ENCODE measurements around the gene PTGER1. TPM values are rescaled to one million over a fixed set of nuclear protein-coding genes. Genes with fewer than 3 reads are reported as not detected.

PTGER1 gene
- total and polyA plus RNA-seq, 2 of the 13 experiments (the other 11 are each of a cell fraction or from before 2014, with no cell fraction given) = 0.13 TPM; not detected in 1

- peak; percentile 31 for ATAC-seq
- no peak for FAIRE-seq
- POLR2A ChIA-PET = no interaction called here
- no peak for DNase-seq (ENCODE audit: low spot score)
- in situ Hi-C loops (cut with HindIII; ENCODE audit: extremely low pct_ligation_motif_present, low pct_unique_long_range_greater_than_20kb) = no loop called here
- 39% methylated on average over 5 of the region's 12 CpGs for WGBS (ENCODE audit: low lambda C conversion rate)
- H3K27ac ChIP-seq (ENCODE audit: extremely low read length, insufficient read depth, low read length) = no peak overlapping the region
- CTCF ChIA-PET (ENCODE audit: low intra/inter-chr PET ratio, low total read pairs) = interaction anchor here (0.7 kb wide), 1 partner anchor 79 kb away, joined by 3 read pairs; no protein-coding TSS in a partner anchor
- peaks cover 2 to 7% of the 10 kb centered on the region in 2 experiments; a peak in 3 of 5 replicates for H3K36me3 ChIP-seq (replicated peaks in 1 of 2; ENCODE audit: control insufficient read depth in 1 of 2, insufficient read depth in 2 of 2, low read length in 2 of 2)
- H3K4me3 ChIP-seq (replicated peaks in 1 of 3; ENCODE audit: insufficient read depth in 1 of 3, low read depth in 2 of 3, low read length in 3 of 3) = peak overlapping the region in 2 of 3 experiments; percentile 28 to 58; a peak in 3 of 6 replicates
- intact Hi-C loops (cut with micrococcal nuclease; ENCODE audit: unreplicated experiment) = no loop called here
- no peak overlapping the region for H2AFZ ChIP-seq (ENCODE audit: low read length)
- no peaks in the 10 kb centered on the region for H3K79me2 ChIP-seq (ENCODE audit: insufficient read depth, low read length)
- no peaks in the 10 kb centered on the region for H4K20me1 ChIP-seq (ENCODE audit: insufficient read depth, low read length)
- TF ChIP-seq ZNF543 (CRISPR knock-in tag; IDR thresholded peaks at IDR 0.05) = 0 out of 2 replicates have a peak, but pooled peaks have one; percentile 7
- TF ChIP-seq NFKBIZ (CRISPR knock-in tag; IDR thresholded peaks at IDR 0.05) = no peak
- no peak for TF ChIP-seq HOXA9 (CRISPR knock-in tag; IDR thresholded peaks at IDR 0.05; ENCODE audit: borderline replicate concordance)
- TF ChIP-seq XBP1 (CRISPR knock-in tag; IDR thresholded peaks at IDR 0.05) = no peak
- TF ChIP-seq ZNF512B (CRISPR knock-in tag; IDR thresholded peaks at IDR 0.05; ENCODE audit: borderline replicate concordance) = no peak
- no peak for TF ChIP-seq PAXIP1 (CRISPR knock-in tag; conservative IDR thresholded peaks at IDR 0.05)
- no peak overlapping the region; the same call in 1 of the 2 replicates for H3K9ac ChIP-seq (ENCODE audit: insufficient read depth, low read depth, low read length)
- no TSS peak for BruUV-seq (replicated peaks)
- peaks cover 20% of the 10 kb centered on the region for H3K4me1 ChIP-seq (ENCODE audit: insufficient read depth, low read length)
- H3K27me3 ChIP-seq (ENCODE audit: control insufficient read depth in 1 of 2, insufficient read depth in 2 of 2, low read length in 2 of 2) = no peaks in the 10 kb centered on the region; a peak in 1 of 5 replicates
- no peaks in the 10 kb centered on the region for H3K9me3 ChIP-seq (ENCODE audit: low read length)
- H3K4me2 ChIP-seq (ENCODE audit: low read depth, low read length) = peak overlapping the region; percentile 72
Observed at GRCh38 chr19:14474827-14475226, 327 bp downstream of the PTGER1 start.
